HCT116 (cell line): ENCODE measurements around the gene SLC4A2. TPM values are rescaled to one million over a fixed set of nuclear protein-coding genes. Genes with fewer than 3 reads are reported as not detected.
A peak's percentile ranks its signal among the peaks of the same experiment; 100 is the strongest.

Experiments
- ATAC-seq: fragments of 200-7000 bp; cut with Tn5 transposase; 2 replicates; pipeline ENCODE4 v1.9.1; 2020; ENCODE audit warnings: mild to moderate bottlenecking, moderate library complexity
- BruUV-seq: library from RNA; stranded (reverse); fragments of 400-500 nt; replicated peaks from 2 replicates; lab custom pipeline; 2021; lab: Mats Ljungman, UMichigan
- CTCF ChIA-PET: fragments of 300-600 bp; sonication (Branson Sonifier 250); formaldehyde crosslinking; loops from one replicate; lab custom pipeline; 2021; ENCODE audit warnings: antibody characterized with exemption; lab: Charles Lee
- POLR2A ChIA-PET: fragments of 300-600, 350-600 bp; sonication (Branson Sonifier 250); formaldehyde crosslinking; loops from one replicate; lab custom pipeline; 2021; ENCODE audit warnings: antibody characterized with exemption; lab: Charles Lee
- RAD21 ChIA-PET, 2 experiments: fragments of 300-600 bp; sonication (Branson Sonifier 250); formaldehyde crosslinking; loops; one replicate each; lab custom pipeline; 2023; ENCODE audit warnings: low total read pairs in 2 of 2; ENCODE audit not compliant: uncharacterized antibody in 2 of 2, unreplicated experiment in 2 of 2, low non-redundant PET in 1 of 2; lab: Charles Lee
- DNase-seq: peaks from one replicate; pipeline ENCODE4 v3.0.0-alpha.2; 2010; ENCODE audit warnings: low read depth, low spot score
- H2AFZ ChIP-seq: fragments of 200-600 bp; shearing (Covaris generic), sonication (generic); 2 replicates; pipeline ENCODE4 v1.6.1; 2017; ENCODE audit warnings: low read depth, mixed run types, mixed read lengths, antibody characterized with exemption, low read length; ENCODE audit not compliant: poor library complexity, severe bottlenecking
- H3K27ac ChIP-seq: 2 replicates; pipeline ENCODE4 v1.5.1; 2012; ENCODE audit warnings: low read depth, low read length
- H3K27me3 ChIP-seq: fragments of 200-600 bp; sonication (generic); 2 replicates; pipeline ENCODE4 v1.6.1; 2016; ENCODE audit warnings: mixed run types, low read length, mixed read lengths; ENCODE audit not compliant: insufficient read depth
- H3K36me3 ChIP-seq, 2 experiments: fragments of 200-500 bp in 1 of 2; fragments of 200-600 bp in 1 of 2; sonication (Bioruptor generic) in 1 of 2; sonication (generic) in 1 of 2; 2 replicates each; pipeline versions ENCODE4 v1.5.1 to v1.6.1; 2014 to 2016; ENCODE audit warnings: low read length in 2 of 2, inconsistent platforms in 1 of 2, mixed read lengths in 1 of 2, mixed run types in 1 of 2; ENCODE audit not compliant: insufficient read depth in 2 of 2, control insufficient read depth in 1 of 2
- H3K4me1 ChIP-seq, 2 experiments: fragments of 200-600 bp in 1 of 2; sonication (generic) in 1 of 2; 2 replicates each; pipeline versions ENCODE4 v1.5.1 to v1.6.1; 2012 to 2017; ENCODE audit warnings: low read length in 2 of 2, inconsistent platforms in 1 of 2, mild to moderate bottlenecking in 1 of 2, mixed read lengths in 1 of 2, mixed run types in 1 of 2, moderate library complexity in 1 of 2; ENCODE audit not compliant: insufficient read depth in 2 of 2, control insufficient read depth in 1 of 2
- H3K4me2 ChIP-seq: fragments of 200-600 bp; sonication (generic); 2 replicates; pipeline ENCODE4 v1.6.1; 2017; ENCODE audit warnings: mixed run types, low read length, mixed read lengths
- H3K4me3 ChIP-seq, 2 experiments: fragments of 200-600 bp in 1 of 2; sonication (generic) in 1 of 2; replicated peaks in 1 of 2; 2 replicates each; pipeline ENCODE4 v1.5.1; 2011 to 2016; ENCODE audit warnings: low read length in 2 of 2, control low read depth in 1 of 2, low read depth in 1 of 2, mild to moderate bottlenecking in 1 of 2, mixed read lengths in 1 of 2, mixed run types in 1 of 2
- H3K79me2 ChIP-seq: fragments of 200-600 bp; sonication (generic); 2 replicates; pipeline ENCODE4 v1.6.1; 2017; ENCODE audit warnings: mild to moderate bottlenecking, mixed run types, low read length, moderate library complexity, mixed read lengths; ENCODE audit not compliant: insufficient read depth
- H3K9ac ChIP-seq: fragments of 200-600 bp; sonication (generic); 2 replicates; pipeline ENCODE4 v1.6.1; 2016; ENCODE audit warnings: low read length, mixed read lengths
- H3K9me2 ChIP-seq: fragments of 200-600 bp; sonication (generic), shearing (Covaris generic); 2 replicates; pipeline ENCODE4 v1.6.1; 2017; ENCODE audit warnings: mixed run types, mild to moderate bottlenecking, moderate library complexity; ENCODE audit not compliant: insufficient read depth
- H3K9me3 ChIP-seq, 2 experiments: fragments of 200-500 bp in 1 of 2; fragments of 200-600 bp in 1 of 2; sonication (Bioruptor generic) in 1 of 2; sonication (generic) in 1 of 2; 2 replicates each; pipeline ENCODE4 v1.6.1; 2014 to 2017; ENCODE audit warnings: low read length in 2 of 2, mixed read lengths in 2 of 2, inconsistent platforms in 1 of 2, low read depth in 1 of 2, mild to moderate bottlenecking in 1 of 2, mixed run types in 1 of 2, moderate library complexity in 1 of 2; ENCODE audit not compliant: control insufficient read depth in 1 of 2, insufficient read depth in 1 of 2
- H4K20me1 ChIP-seq: fragments of 200-600 bp; sonication (generic), shearing (Covaris generic); 2 replicates; pipeline ENCODE4 v1.6.1; 2017; ENCODE audit warnings: mixed run types, mild to moderate bottlenecking, moderate library complexity; ENCODE audit not compliant: insufficient read depth
- ATF3 ChIP-seq: IDR thresholded peaks from 2 replicates; pipeline ENCODE4 v1.6.1; 2012
- CBX3 ChIP-seq: IDR thresholded peaks from 2 replicates; pipeline ENCODE4 v1.6.1; 2012; ENCODE audit warnings: low read depth
- CEBPB ChIP-seq: IDR thresholded peaks from 2 replicates; pipeline ENCODE4 v1.6.1; 2012; ENCODE audit warnings: low read depth
- EGR1 ChIP-seq: IDR thresholded peaks from 2 replicates; pipeline ENCODE4 v1.6.1; 2012; ENCODE audit warnings: low read depth
- EZH2 ChIP-seq: fragments of 200-600 bp; sonication (generic); IDR thresholded peaks from 2 replicates; pipeline ENCODE4 v1.6.1; 2017; ENCODE audit warnings: antibody characterized with exemption, mixed run types
- EZH2phosphoT487 ChIP-seq: fragments of 200-600 bp; IDR thresholded peaks from 2 replicates; pipeline ENCODE4 v1.6.1; 2018; ENCODE audit warnings: antibody characterized with exemption, borderline replicate concordance
- FOSL1 ChIP-seq: IDR thresholded peaks from 2 replicates; pipeline ENCODE4 v1.6.1; 2012; ENCODE audit warnings: low read depth
- JUND ChIP-seq: IDR thresholded peaks from 2 replicates; pipeline ENCODE4 v1.6.1; 2012
- POLR2A ChIP-seq: IDR thresholded peaks from 2 replicates; pipeline ENCODE4 v1.7.0; 2011; ENCODE audit warnings: borderline replicate concordance; ENCODE audit not compliant: insufficient read depth, insufficient read length; ENCODE audit errors: extremely low read depth
- SIN3A ChIP-seq: IDR thresholded peaks from 2 replicates; pipeline ENCODE4 v1.6.1; 2012; ENCODE audit warnings: low read depth
- SP1 ChIP-seq: IDR thresholded peaks from 2 replicates; pipeline ENCODE4 v1.6.1; 2012; ENCODE audit warnings: low read depth
- SRF ChIP-seq: IDR thresholded peaks from 2 replicates; pipeline ENCODE4 v1.6.1; 2012; ENCODE audit warnings: low read depth
- TCF7L2 ChIP-seq: IDR thresholded peaks from 2 replicates; pipeline ENCODE4 v1.7.0; 2011; ENCODE audit warnings: borderline replicate concordance, inconsistent platforms; ENCODE audit not compliant: insufficient read depth, insufficient read length; ENCODE audit errors: extremely low read depth
- ZBTB33 ChIP-seq: IDR thresholded peaks from 2 replicates; pipeline ENCODE4 v1.6.1; 2011; ENCODE audit warnings: mild to moderate bottlenecking, low read length, moderate library complexity; ENCODE audit not compliant: insufficient replicate concordance; ENCODE audit errors: extremely low read depth
- ZNF274 ChIP-seq: fragments of 200-500 bp; sonication (Bioruptor generic); IDR thresholded peaks from 2 replicates; pipeline ENCODE4 v1.6.1; 2014; ENCODE audit warnings: mild to moderate bottlenecking, low read depth, low read length, inconsistent platforms
- intact Hi-C: fragments of 100-400 bp; cut with micrococcal nuclease; formaldehyde crosslinking; loops from 2 replicates; pipeline ENCODE4 v1.10.0; 2022
- total RNA-seq: library from RNA; stranded (reverse); gene quantifications from one replicate; pipeline ENCODE4 v1.2.1, GENCODE V29; 2021; ENCODE audit not compliant: unreplicated experiment
- TF ChIP-seq, protein P1 (sequence below), 3 experiments: fragments of 200-600 bp in 1 of 3; sonication (generic) in 1 of 3; IDR thresholded peaks in 2 of 3; conservative IDR thresholded peaks in 1 of 3; 2 replicates each; pipeline ENCODE4 v1.5.1; 2012 to 2017; ENCODE audit warnings: low read depth in 2 of 3, low read length in 2 of 3, antibody characterized with exemption in 1 of 3, borderline replicate concordance in 1 of 3, control low read depth in 1 of 3, mild to moderate bottlenecking in 1 of 3, mixed read lengths in 1 of 3, mixed run types in 1 of 3, moderate library complexity in 1 of 3; ENCODE audit not compliant: insufficient read depth in 1 of 3
- TF ChIP-seq, protein P2 (sequence below): IDR thresholded peaks from 2 replicates; pipeline ENCODE4 v1.6.1; 2012; ENCODE audit warnings: low read depth

Gene SLC4A2
- total RNA-seq, 1 experiment from 2014 or later = 240 TPM

DNA sequence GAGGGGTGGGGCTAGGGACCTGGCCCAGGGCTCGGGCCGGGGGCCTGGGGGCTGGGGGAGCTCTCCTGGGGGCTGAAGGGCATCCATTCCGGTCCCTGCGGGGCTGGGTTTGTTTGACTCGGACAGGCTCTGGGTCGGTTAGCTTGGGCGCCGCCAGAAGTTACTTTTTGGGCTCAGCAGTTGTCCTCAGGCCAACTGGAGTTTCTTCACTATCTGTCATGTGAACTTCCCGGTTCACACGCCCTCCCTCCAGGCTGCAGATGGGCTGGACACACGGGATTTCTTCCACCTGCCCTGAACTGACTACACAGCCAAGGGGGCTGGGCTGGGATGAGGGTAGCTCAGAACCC is 3.8 kb downstream of the SLC4A2 start:
- peaks cover 22 to 43% of the 10 kb centered on the region in 2 experiments for H3K4me1 ChIP-seq
- DNase-seq = no peak
- no peak for TF ChIP-seq SP1
- no peak for TF ChIP-seq POLR2A
- no peak for TF ChIP-seq SRF
- TF ChIP-seq EZH2phosphoT487 = no peak
- TF ChIP-seq CEBPB = no peak
- no peak for TF ChIP-seq ATF3
- TF ChIP-seq, protein P1, sequence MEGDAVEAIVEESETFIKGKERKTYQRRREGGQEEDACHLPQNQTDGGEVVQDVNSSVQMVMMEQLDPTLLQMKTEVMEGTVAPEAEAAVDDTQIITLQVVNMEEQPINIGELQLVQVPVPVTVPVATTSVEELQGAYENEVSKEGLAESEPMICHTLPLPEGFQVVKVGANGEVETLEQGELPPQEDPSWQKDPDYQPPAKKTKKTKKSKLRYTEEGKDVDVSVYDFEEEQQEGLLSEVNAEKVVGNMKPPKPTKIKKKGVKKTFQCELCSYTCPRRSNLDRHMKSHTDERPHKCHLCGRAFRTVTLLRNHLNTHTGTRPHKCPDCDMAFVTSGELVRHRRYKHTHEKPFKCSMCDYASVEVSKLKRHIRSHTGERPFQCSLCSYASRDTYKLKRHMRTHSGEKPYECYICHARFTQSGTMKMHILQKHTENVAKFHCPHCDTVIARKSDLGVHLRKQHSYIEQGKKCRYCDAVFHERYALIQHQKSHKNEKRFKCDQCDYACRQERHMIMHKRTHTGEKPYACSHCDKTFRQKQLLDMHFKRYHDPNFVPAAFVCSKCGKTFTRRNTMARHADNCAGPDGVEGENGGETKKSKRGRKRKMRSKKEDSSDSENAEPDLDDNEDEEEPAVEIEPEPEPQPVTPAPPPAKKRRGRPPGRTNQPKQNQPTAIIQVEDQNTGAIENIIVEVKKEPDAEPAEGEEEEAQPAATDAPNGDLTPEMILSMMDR (IDR thresholded peaks at IDR 0.05 in 2 of 3, conservative IDR thresholded peaks at IDR 0.05 in 1 of 3; ENCODE audit: borderline replicate concordance in 1 of 3, insufficient read depth in 1 of 3, low read depth in 2 of 3, low read length in 2 of 3) = no peak
- no peak for TF ChIP-seq TCF7L2
- TF ChIP-seq EZH2 = no peak
- TF ChIP-seq EGR1 = no peak
- TF ChIP-seq, protein P2, sequence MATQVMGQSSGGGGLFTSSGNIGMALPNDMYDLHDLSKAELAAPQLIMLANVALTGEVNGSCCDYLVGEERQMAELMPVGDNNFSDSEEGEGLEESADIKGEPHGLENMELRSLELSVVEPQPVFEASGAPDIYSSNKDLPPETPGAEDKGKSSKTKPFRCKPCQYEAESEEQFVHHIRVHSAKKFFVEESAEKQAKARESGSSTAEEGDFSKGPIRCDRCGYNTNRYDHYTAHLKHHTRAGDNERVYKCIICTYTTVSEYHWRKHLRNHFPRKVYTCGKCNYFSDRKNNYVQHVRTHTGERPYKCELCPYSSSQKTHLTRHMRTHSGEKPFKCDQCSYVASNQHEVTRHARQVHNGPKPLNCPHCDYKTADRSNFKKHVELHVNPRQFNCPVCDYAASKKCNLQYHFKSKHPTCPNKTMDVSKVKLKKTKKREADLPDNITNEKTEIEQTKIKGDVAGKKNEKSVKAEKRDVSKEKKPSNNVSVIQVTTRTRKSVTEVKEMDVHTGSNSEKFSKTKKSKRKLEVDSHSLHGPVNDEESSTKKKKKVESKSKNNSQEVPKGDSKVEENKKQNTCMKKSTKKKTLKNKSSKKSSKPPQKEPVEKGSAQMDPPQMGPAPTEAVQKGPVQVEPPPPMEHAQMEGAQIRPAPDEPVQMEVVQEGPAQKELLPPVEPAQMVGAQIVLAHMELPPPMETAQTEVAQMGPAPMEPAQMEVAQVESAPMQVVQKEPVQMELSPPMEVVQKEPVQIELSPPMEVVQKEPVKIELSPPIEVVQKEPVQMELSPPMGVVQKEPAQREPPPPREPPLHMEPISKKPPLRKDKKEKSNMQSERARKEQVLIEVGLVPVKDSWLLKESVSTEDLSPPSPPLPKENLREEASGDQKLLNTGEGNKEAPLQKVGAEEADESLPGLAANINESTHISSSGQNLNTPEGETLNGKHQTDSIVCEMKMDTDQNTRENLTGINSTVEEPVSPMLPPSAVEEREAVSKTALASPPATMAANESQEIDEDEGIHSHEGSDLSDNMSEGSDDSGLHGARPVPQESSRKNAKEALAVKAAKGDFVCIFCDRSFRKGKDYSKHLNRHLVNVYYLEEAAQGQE = no peak
- no peak for TF ChIP-seq ZNF274
- TF ChIP-seq FOSL1 = no peak
- TF ChIP-seq ZBTB33 = no peak
- TF ChIP-seq CBX3 = no peak
- TF ChIP-seq SIN3A = no peak
- no peak for TF ChIP-seq JUND
- TF ChIP-seq, all 23 proteins: peak for 0
- H3K79me2 ChIP-seq = peaks cover 72% of the 10 kb centered on the region
- peaks cover 23 to 27% of the 10 kb centered on the region in 2 experiments for H3K36me3 ChIP-seq
- H3K27ac ChIP-seq = peak overlapping the region; percentile 87
- peak overlapping the region; percentile 95 for H3K4me2 ChIP-seq
- no peaks in the 10 kb centered on the region for H3K9me3 ChIP-seq
- no peak for ATAC-seq
- no peaks in the 10 kb centered on the region for H4K20me1 ChIP-seq
- peak overlapping the region; percentile 81 to 90 for H3K4me3 ChIP-seq
- RAD21 ChIA-PET = interaction anchor here in 1 of 2 experiments (0.6 to 1.4 kb wide), 3 partner anchors 16 to 50 kb away, joined by 3 to 6 read pairs (median 4); partner anchors contain the start of gene ABCB8
- peak overlapping the region; percentile 91 for H3K9ac ChIP-seq
- intact Hi-C loops = no loop called here
- H2AFZ ChIP-seq = no peak overlapping the region
- no peaks in the 10 kb centered on the region for H3K27me3 ChIP-seq
- CTCF ChIA-PET = interaction anchor here (1.4 to 2.1 kb wide), 4 partner anchors 35 to 50 kb away, joined by 3 to 8 read pairs (median 7); partner anchors contain the start of gene ABCB8
- BruUV-seq = no TSS peak
- H3K9me2 ChIP-seq = no peaks in the 10 kb centered on the region
- POLR2A ChIA-PET = interaction anchor here (1.1 to 1.7 kb wide), 5 partner anchors 9 to 54 kb away, joined by 3 to 11 read pairs (median 9); partner anchors contain the start of genes AGAP3, FASTK and TMUB1
